ENCODE data around the gene BEX5.
"Not testable (repeated sequence)": the region's sequence is repeated elsewhere in the genome, so short reads cannot be mapped to it uniquely, and the experiment has no call there.

DNA sequence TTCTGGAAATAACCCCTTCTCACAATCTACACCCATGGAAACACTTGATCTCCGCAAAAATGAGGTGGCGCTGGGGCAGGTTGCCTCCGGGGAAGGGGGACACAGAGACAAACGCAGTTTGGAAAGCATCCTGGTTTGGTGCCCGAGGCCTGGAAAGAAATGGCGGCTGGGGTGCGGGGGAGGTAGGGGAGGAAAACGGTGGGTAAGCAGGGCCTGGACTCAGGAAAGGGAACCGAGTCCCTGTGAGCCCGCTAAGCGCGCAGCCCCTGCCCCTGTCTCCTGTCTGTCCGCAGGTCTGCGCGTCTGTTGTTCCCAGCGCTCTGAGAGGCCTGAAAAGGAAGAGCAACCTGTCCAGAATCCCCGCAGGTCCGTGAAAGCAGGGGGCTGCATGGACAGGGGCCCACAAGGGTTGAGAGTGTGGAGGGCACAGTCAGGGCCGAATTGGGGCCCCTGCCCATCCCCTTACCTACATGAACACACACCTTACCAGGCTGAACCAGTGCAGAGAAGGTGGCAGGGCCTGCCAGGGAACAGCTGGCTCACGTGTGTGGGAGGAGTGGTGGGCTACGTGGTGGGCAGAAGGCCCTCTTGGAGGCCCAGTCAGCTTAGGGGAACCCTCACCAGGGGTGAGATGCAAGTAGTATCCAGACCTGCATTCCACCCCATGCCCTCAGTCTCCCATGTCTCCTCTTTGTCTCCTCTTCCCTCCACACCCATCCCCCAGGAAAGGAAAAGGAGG lies 29.5 kb downstream of the BEX5 start:
- not testable (repeated sequence) for TF ChIP-seq POLR2A (IDR thresholded peaks at IDR 0.05)
- TF ChIP-seq, protein P1, sequence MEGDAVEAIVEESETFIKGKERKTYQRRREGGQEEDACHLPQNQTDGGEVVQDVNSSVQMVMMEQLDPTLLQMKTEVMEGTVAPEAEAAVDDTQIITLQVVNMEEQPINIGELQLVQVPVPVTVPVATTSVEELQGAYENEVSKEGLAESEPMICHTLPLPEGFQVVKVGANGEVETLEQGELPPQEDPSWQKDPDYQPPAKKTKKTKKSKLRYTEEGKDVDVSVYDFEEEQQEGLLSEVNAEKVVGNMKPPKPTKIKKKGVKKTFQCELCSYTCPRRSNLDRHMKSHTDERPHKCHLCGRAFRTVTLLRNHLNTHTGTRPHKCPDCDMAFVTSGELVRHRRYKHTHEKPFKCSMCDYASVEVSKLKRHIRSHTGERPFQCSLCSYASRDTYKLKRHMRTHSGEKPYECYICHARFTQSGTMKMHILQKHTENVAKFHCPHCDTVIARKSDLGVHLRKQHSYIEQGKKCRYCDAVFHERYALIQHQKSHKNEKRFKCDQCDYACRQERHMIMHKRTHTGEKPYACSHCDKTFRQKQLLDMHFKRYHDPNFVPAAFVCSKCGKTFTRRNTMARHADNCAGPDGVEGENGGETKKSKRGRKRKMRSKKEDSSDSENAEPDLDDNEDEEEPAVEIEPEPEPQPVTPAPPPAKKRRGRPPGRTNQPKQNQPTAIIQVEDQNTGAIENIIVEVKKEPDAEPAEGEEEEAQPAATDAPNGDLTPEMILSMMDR (IDR thresholded peaks at IDR 0.05), result not testable (repeated sequence)

Data from right lobe of liver (tissue), 4 donors.